D341Med (cell line): ENCODE results near the gene NGFR.
A peak's percentile ranks its signal among the peaks of the same experiment; 100 is the strongest.

Source experiments
- DNase-seq: peaks from one replicate; pipeline ENCODE4 v3.0.0; 2012; ENCODE audit warnings: low spot score

NGFR gene

DNA sequence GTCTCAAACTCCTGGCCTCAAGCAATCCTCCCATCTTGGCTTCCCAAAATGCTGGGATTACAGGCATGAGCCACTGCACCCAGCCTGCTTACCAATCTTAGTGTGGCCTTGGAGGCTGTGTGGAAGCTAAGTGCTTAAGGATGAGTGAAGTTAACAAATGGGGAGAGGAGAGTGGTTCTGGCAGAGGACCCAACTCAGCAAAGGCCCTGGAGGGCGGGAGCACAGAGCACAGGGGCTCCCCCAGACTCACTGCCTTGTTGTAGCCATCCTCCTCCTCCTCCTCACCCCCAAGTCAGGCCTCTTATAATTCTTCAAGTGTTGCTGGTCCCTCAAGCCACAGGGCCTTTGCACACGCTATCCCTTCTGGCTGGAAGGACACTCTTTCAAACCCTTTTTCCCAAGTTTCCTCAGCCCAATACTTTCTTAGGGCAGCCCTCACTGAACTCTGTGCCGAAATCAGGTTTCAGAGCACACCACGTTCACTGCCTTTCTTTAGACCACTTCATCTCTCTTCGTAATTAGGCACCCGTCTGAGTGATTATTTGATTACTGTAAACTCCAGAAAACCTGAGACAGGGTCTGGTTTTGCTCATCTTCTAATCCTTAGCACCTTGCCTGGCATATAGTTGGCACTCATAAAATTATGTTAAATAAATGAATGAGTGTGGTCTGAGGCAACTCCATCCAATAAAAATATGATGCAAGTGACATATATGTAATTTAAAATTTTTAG lies 23.4 kb downstream of the NGFR start:
- peak; percentile 19 for DNase-seq

DNA sequence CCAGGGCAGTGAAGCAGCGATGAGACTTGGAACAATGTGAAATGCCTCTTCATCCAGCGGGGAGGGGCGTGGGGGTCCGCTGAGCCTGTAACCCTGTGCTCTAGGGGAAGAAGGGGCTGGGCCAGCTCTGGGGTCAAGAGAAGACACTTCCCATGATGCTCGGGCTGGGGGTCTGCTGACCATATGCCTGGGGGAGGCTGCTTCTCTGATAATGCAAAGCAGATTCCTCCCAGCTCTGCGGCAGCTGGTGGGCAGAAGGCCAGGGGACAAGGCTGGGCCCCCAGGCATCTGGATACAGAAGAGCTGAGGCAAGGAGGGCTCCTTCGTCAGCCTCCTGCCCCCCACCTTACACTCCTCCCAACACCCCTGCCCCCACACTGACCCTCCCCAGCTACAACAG lies 24.7 kb downstream of the NGFR start:
- DNase-seq, result peak; percentile 38

DNA sequence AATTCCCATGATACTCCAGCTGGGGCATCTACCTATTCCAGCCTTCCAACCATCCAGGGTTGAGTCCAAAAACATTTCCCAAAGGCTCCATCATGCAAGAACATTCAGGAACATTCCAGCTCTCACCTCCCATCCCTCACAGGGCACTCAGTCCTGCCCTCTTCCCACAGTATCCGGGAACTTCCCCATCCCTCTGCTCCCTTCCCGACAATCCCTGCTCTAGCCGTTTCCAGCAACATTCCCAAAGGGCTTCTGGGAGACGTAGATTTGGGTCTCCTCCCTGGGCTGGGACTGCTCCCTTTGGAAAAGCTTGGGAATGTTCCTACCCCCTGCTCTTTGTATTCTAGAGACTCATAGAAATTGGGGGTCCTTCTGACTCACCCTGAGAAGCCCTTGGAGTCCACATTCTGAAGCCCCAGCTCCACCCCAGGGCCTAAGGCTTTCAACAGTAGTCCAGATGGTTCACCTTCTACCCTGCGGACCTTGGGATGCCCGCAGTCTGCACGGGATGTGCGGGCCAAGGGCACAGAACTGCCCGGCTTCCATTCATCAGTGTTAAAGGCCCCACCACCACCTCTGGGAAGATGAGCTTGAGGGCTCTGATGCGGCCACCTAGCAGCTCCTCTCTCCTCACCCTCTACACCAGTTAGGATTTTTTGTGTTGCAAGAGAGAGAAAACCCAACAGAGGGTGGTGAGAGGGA lies 25.4 kb downstream of the NGFR start:
- DNase-seq, result peak; percentile 30

DNA sequence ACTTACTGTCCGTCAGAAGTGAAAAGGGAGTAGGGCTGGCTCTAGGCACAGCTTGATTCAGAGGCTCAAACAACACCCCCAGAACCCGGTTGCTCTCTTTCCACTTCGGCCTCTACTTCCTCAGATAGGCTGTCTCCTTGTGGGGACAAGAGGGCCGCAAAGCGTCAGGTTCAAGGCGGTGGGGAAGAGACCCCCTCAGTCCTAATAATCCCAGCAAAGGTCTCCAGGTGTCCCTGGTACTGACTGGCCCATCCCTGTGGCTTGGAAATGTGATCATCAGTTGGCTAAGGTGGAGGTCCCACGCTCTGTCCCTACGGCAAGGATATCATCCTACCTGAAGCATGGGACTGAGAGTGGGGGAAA lies 26.0 kb downstream of the NGFR start:
- DNase-seq, result peak; percentile 18

DNA sequence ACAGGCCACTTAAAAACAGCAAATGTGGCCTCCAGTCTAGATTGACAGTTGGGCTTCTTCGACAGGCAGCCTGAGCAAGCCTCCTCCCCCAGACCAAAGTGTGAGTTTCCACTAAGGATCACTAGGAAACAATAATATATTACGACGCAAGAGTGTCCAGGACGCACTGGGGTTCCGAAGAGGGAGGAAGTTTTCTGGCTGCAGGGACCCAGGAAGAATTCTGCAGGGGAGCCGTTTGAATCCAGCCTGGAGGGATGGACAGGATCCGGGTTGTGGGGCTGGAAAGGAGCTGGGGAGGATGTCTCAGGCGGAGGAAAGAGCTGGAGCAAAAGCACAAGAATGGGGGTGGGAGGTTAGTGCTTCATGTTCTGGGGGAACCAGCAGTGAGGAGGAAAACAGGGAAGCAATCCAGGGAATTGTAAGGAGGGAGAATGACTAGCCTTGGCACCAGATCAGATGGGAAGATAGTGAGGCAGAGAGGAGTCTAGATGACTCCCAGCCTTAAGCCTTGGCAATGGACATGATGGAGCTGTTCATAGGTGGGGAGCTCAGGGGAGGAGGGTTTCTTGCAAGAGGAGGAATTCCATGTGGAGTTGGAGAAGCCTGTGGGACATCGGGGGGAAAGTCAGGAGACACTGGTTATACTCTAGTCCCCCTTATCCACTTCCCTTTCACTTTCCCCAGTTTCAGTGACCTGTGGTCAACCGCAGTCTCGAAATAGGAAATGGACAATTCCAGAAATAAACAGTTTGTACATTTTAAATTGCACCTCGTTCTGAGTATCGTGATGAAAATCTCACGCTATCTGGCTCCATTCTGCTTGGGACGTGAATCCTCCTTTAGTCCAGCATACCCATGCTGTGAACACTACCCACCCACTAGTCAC lies 26.6 kb downstream of the NGFR start:
- peak; percentile 25 for DNase-seq

DNA sequence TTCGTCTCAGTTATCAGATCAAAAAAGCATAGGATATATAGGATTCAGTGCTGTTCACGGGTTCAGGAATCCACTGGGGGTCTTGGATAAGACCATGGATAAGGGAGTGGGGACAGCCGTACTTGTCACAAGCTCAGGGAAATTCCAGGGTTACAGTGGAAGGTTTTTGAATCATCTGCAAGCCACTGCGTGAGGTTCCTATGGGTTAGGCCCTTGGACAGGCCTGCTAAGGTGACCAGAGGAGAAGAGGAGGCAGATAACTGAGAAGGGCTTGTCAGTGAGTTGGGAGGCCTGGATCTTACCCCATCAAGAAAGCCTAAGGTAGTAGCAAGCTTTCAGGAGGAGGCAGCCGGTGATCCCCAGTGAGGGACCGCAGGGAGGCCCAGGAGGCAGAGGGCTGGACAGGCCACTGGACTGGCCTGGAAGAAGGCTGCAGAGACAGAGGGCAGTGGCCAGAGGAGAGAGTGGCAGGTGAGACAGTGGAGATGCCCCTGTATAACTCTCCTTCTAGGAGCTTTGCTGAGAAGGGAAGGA lies 27.3 kb downstream of the NGFR start:
- peak; percentile 29 for DNase-seq

DNA sequence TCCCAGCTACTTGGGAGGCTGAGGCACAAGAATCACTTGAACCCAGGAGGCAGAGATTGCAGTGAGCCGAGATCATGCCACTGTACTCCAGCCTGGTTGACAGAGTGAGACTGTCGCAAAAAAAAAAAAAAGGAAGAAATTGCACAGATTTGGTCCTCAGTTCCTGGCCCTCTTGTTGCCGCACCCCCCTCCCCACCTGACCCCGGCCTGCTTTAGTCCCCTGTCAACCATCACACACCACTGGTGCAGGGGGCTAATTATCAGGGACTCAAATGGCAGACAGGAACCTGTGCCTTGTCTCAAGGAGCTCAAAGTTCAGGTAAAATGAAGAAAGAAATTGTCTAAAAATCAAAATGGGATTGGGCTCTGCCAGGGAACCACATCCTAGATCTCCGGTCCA lies 28.1 kb downstream of the NGFR start:
- no peak for DNase-seq

DNA sequence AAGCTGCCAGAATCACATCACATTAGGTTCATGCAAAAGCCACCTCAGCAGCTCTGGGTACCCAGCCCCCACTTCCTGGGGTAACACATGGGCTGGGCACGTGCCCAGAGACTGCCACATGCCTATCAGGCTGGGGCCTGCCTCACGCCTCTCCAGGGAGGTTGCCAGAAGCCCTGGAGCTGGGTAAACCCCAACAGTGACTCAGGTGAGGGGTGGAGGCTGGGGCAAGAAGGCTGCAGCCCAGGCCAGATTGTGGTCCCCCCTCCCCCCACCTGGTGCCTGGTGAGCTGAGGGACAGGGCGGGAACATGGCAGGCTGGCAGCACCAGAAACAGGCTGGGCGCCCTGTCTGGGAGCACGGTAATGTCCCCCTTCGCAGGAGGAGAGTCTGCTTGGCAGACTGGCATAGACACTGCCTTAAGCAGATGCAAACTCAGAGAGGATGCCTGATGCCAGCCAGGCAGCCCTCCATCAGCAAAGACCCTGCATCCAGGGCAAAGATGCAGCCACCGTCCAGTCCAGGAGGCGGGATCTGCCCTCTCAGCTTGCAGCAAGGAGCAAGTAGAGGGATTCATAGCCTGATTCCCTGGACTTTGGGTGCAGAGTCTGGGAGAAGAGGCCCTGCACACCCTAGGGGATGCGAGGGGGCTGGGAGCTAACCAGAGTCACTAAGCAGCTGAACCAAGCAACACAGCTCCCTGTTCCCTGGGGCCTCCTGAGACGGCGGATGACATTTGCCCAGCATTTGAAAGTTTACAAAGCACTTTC lies 28.8 kb downstream of the NGFR start:
- peak; percentile 45 for DNase-seq

DNA sequence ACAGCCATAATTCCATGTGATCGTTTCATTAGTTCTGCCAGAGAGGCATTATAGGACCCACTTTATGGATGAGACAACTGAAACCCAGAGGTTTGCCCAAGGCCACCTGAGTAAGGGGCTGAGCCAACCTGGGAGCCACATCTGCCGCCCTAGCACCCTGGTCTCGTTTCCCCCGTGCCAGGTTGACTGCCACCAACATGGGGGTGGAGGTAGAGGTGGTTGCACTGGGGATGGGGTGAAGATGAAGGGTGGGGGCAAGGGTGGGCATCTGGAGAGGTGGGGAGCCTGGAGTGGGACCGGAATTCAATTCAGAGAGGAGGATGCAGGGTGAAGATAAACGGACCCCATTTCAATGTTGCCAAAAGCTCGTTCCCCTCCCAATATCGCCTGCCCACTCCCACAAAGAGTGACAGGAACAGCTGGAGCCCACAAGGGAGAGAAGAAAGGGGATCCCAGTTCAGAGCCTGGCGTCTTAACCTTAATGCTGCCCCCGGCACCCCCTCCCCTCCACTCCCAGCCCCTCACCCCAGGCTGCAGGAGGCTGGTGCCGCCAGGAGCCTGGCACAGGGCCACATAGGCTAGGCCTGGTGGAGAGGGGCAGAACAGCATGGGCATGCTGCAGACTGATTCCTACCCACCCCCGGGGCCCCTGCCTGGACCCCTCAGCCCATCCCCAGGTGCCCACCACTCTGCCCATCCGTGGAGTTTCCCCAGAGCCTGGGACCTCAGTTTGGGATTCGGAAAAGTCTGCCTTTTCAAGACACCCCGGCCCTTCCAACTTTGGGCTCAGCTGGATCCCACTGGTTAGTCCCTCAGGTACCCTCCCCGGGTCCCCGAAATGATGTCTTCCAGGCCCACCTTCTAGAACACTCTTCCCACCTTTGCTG lies 29.6 kb downstream of the NGFR start:
- peak; percentile 46 for DNase-seq

DNA sequence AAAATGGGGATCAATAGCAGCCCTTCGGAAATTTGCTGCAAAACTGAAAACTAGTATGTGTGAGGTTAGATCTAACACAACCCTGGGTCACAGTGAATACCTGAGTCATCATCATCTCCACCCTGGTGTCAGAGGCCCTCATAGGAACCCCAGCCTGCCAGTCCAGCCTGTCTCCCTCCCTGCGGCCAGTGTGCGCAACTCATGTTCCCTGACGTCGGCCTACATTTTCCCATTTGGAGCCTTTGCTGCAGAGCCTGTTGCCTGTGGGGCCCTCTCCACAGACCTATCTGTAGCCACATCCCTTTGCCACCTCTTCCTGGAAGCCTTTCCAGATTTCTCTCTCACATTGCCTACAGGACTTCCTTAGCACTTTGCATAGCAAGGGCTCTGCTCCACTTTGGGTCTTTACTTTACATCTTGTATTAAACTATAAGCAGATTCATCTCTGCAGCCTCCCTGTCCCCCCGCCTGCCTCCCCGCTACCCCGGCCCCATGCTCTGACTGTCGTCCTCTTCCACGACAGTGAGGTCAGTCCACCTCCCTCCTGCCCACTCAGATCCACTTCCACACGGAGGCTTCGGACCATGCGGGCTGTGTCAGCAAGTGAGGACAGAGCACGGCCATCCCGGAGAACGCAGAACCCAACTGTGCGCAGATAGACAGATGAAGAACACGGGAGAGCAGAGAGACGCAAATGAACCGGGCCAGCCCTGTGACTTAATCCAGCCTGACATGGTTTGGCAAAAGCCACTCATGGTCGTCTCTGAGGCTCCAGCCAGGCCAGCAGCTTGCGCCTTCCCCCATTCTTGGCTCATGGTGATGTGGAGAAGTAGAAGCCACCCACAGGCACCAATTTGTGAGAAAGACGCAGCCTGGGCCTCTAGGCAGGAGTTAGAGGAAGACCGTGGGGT lies 31.0 kb downstream of the NGFR start:
- peak; percentile 38 for DNase-seq

DNA sequence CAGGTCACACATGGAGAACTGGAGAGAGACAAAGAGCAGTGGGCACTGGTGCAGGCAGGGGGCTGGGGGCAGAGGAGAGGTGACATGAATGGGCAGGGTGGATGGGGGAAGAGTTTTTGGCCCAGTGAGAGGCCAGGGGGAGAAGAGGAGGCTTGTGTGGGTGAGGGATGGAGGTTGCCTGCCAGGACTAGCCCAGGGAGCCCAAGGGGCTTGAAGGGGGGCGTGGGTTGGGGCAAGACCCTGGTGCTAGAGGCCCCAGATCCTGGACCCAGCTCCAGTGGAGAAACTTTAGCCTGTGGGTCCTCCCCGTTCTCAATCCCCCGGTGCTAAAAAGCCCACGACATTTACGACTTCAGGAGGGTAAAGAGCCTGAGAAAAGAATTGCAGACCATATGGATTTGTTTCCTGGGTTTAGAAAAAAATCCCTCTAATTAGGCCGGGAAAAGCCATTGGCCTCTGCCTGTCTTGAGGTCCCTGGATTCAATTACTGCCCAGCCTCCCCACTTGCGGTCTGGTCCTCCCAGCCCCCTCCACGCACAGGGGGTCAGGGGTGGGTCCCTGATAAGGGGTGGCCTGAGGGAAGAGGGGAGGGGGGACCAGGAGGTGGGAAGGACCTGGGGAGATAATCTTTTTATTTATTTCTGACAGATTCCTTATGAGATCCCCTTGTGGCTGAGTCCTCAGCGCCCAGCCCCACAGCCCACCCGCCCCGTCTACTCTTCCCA lies 33.0 kb downstream of the NGFR start:
- DNase-seq, result peak; percentile 51

DNA sequence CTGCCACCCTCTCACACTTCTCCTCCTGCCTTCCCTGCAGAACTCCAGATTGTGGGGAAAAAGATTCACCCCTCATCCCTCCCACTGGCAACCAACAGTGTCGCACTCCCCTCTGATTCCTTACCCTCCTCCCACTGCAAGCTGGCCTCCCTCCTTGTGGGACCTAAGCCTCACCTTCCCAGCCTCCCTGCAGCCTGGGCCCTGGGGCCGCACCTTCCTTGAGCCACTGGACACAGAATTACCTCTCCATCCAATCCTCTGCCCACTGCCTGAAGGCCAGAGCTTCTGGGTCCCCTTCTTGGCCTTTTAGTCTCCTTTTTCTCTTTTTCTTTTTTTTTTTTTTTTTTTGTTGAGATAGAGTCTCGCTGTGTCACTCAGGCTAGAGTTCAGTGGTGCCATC lies 33.9 kb downstream of the NGFR start:
- peak; percentile 32 for DNase-seq

DNA sequence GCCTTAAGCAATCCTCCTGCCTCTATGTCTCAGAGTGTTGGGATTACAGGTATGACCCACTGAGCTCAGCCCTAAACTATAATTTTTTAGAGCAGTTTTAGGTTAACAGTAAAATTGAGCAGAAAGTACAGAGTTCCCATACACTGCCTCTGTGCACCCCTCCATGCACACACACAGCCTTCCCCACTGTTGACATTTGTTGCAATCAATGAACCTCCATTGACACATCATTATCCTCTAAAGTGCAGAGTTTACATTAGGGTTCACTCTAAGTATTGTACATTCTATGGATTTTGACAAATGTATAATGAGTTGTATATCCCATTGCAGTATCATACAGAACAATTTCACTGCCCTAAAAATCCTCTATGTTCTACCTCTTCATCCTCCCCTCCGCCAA lies 35.0 kb downstream of the NGFR start:
- no peak for DNase-seq

DNA sequence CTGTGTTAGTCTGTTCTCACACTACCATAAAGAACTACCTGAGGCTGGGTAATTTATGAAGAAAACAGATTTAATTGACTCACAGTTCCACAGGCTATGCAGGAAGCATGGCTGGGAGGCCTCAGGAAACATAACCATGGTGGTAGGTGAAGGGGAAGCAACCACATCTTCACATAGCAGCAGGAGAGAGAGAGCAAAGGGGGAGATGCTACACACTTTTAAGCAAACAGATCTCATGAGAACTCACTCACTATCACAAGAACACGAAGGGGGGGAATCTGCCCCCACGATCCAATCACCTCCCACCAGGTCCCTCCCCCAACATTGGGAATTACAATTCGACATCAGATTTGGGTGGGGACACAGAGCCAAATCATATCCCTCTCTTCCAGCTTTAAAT lies 48.8 kb downstream of the NGFR start:
- no peak for DNase-seq

DNA sequence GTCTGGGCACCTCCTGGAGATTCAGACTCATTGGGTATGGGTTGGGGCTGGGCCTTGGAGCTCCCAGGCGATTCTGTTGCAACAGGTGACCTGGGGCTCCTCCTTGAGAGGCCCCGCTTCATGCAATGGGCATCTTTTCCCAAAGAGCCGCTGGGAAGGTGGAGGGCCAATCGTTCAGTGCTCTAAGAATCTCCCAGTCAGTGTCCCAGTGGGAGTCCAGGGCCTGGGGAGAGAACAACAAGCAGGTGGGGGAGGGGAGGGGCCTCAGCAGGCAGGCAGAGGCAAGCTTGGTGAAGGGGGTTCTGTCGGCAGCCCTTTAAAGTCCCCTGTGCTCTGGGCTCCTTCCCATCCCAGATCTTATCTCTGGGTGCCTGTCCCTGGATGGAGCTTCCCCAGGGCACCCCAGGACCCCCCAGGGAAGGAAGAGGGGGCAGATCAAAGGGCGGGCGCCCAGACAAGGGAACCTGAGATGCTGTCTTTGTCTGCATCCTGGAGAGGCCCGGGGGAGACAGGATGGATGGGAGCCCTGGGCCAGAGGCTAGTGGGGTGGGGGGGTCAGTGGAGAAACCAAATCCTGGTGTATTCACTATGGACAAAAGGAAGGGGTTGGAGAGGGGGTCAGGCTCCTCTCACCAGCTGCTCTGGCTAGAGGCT lies 50.0 kb downstream of the NGFR start:
- peak; percentile 26 for DNase-seq

DNA sequence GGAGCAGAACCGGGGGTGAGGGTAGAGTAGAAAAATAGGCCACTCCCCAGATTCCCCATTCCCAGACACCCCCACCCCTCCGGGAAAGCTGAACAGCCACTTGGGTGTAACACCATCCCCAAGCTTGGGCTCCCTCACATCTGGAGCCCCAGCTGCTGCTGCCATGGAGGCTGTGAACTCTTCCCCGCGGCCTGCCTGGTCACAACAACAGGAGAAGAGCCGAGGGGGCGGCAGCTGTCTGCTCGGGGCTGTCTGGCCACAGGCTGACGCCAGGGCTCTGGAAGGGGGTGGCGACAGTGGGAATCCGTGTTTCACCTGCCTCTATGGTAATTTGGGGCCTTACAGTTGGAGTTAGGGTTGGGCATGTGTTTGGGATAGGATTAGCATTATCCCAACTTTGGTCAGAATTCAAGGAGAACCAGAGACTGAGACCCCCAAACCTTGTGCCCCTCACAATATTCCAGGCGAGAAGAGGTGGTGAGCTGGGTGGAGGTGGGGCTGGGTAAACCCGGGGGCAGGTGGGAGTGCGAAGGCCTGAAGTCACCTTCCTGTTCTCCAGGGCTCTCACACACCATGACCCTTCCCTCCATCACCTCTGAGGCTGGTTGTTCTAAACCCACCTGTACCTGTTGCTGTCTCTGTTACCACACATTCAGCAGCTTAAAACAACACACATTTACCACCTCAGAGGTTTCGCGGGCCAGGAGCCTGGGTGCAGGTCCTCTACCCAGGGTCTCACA lies 50.9 kb downstream of the NGFR start:
- peak; percentile 45 for DNase-seq
